Renal cortical epithelial cell (primary cell): ENCODE data around the gene TYW1. TPM values are rescaled to one million over a fixed set of nuclear protein-coding genes. Genes with fewer than 3 reads are reported as not detected.
"Not testable (repeated sequence)": the region's sequence is repeated elsewhere in the genome, so short reads cannot be mapped to it uniquely, and the experiment has no call there.

Experiments
- DNase-seq: peaks from one replicate; pipeline ENCODE4 v3.0.0-alpha.2; 2011; ENCODE audit warnings: low read depth
- total RNA-seq: library from RNA; depleted of rRNA; stranded (reverse); fragments of >200 nt; gene quantifications from 2 replicates; pipeline ENCODE4 v1.2.3, GENCODE V29; 2014

TYW1 gene
- total RNA-seq, 1 donor from 2014 or later, result 28.2 TPM

GRCh38 chr7:66995050-66995776 is 1.4 kb upstream of the TYW1 start, which contains the start of gene SBDS:
SBDS (minus strand) TSS chr7:66995586; CDS start chr7:66995417, 169 bp downstream.
- peak; percentile 98 for DNase-seq

GRCh38 chr7:67000601-67001258 is 4.1 kb downstream of the TYW1 start:
- DNase-seq, result peak; percentile 60

- not testable (repeated sequence) for DNase-seq
These were observed 7.5 kb downstream of the TYW1 start for GRCh38 chr7:67004145-67004544.

GRCh38 chr7:67006965-67007364 is 10.3 kb downstream of the TYW1 start:
- no peak for DNase-seq

- DNase-seq, result no peak
These were observed 11.6 kb downstream of the TYW1 start for GRCh38 chr7:67008260-67008659.

- DNase-seq, result peak; percentile 63
These were observed 13.0 kb downstream of the TYW1 start for GRCh38 chr7:67009677-67010076.

GRCh38 chr7:67014076-67014622 is 17.5 kb downstream of the TYW1 start:
- DNase-seq, result not testable (repeated sequence)

- not testable (repeated sequence) for DNase-seq
These were observed 21.3 kb downstream of the TYW1 start for GRCh38 chr7:67017971-67018370.

GRCh38 chr7:67018940-67019339 is 22.3 kb downstream of the TYW1 start:
- no peak for DNase-seq

GRCh38 chr7:67019562-67020390 is 23.1 kb downstream of the TYW1 start:
- DNase-seq, result no peak

GRCh38 chr7:67021260-67021659 is 24.6 kb downstream of the TYW1 start:
- DNase-seq, result no peak

- DNase-seq, result no peak
These were observed 25.9 kb downstream of the TYW1 start for GRCh38 chr7:67022511-67022910.

GRCh38 chr7:67025459-67025858 is 28.8 kb downstream of the TYW1 start:
- peak; percentile 45 for DNase-seq

GRCh38 chr7:67031685-67032084 is 35.1 kb downstream of the TYW1 start:
- DNase-seq, result not testable (repeated sequence)

GRCh38 chr7:67033251-67033650 is 36.6 kb downstream of the TYW1 start:
- no peak for DNase-seq

GRCh38 chr7:67036432-67037395 is 40.1 kb downstream of the TYW1 start:
- not testable (repeated sequence) for DNase-seq

- not testable (repeated sequence) for DNase-seq
These were observed 44.2 kb downstream of the TYW1 start for GRCh38 chr7:67040832-67041231.

GRCh38 chr7:67042781-67043558 is 46.3 kb downstream of the TYW1 start:
- peak; percentile 77 for DNase-seq

- DNase-seq, result peak; percentile 27
These were observed 46.9 kb downstream of the TYW1 start for GRCh38 chr7:67043559-67043930.

- no peak for DNase-seq
These were observed 48.9 kb downstream of the TYW1 start for GRCh38 chr7:67045496-67045995.
